Naive thymus-derived CD4-positive, alpha-beta T cell (primary cell): ENCODE data around the gene LACC1. TPM values are rescaled to one million over a fixed set of nuclear protein-coding genes. Genes with fewer than 3 reads are reported as not detected.

ENCODE experiments used
- ATAC-seq: fragments of 150-1000 bp; cut with Tn5 transposase; 2 replicates; pipeline ENCODE4 v1.10.0; 2021; ENCODE audit warnings: mild to moderate bottlenecking, moderate library complexity
- CTCF ChIA-PET: fragments of 350-600 bp; sonication (Branson Sonifier 250); formaldehyde crosslinking; loops from one replicate; lab custom pipeline; 2021; ENCODE audit warnings: antibody characterized with exemption; lab: Charles Lee
- POLR2A ChIA-PET: fragments of 350-600 bp; sonication (Branson Sonifier 250); formaldehyde crosslinking; loops from one replicate; lab custom pipeline; 2021; ENCODE audit warnings: antibody characterized with exemption, inconsistent platforms; lab: Charles Lee
- DNase-seq, 9 donors: peaks; one replicate each; pipeline versions ENCODE4 v3.0.0 to v3.0.0-alpha.2; 2020 to 2022; ENCODE audit warnings: mixed read lengths in 1 of 9
- H3K27ac ChIP-seq: one replicate; pipeline ENCODE4 v1.7.0; 2013; ENCODE audit warnings: mild to moderate bottlenecking, low read depth, low read length, moderate library complexity
- H3K27me3 ChIP-seq, 2 donors: one replicate each; pipeline ENCODE4 v1.7.0; 2013; ENCODE audit warnings: low read length in 2 of 2, mild to moderate bottlenecking in 2 of 2, moderate library complexity in 2 of 2; ENCODE audit not compliant: control insufficient read depth in 2 of 2, insufficient read depth in 2 of 2
- H3K36me3 ChIP-seq, 3 experiments: 1 replicate in 2 of 3; 2 replicates in 1 of 3; pipeline ENCODE4 v1.7.0; 2013; ENCODE audit warnings: low read length in 3 of 3, mild to moderate bottlenecking in 3 of 3, moderate library complexity in 1 of 3; ENCODE audit not compliant: insufficient read depth in 3 of 3, control insufficient read depth in 2 of 3
- H3K4me1 ChIP-seq, 2 donors: one replicate each; pipeline ENCODE4 v1.7.0; 2013; ENCODE audit warnings: low read length in 2 of 2, mild to moderate bottlenecking in 2 of 2, moderate library complexity in 1 of 2; ENCODE audit not compliant: control insufficient read depth in 2 of 2, insufficient read depth in 2 of 2
- H3K4me3 ChIP-seq: 2 replicates; pipeline ENCODE4 v1.7.0; 2013; ENCODE audit warnings: mild to moderate bottlenecking, low read length
- H3K9me3 ChIP-seq, 3 experiments: 1 replicate in 2 of 3; 2 replicates in 1 of 3; pipeline ENCODE4 v1.7.0; 2013; ENCODE audit warnings: low read length in 3 of 3; ENCODE audit not compliant: control insufficient read depth in 2 of 3
- H3K27ac Mint-ChIP-seq, 9 donors: one replicate each; pipeline ENCODE4 v1.8.0; 2020 to 2022; ENCODE audit warnings: mixed read lengths in 9 of 9, mild to moderate bottlenecking in 8 of 9, moderate library complexity in 5 of 9, inconsistent platforms in 2 of 9
- H3K27me3 Mint-ChIP-seq, 5 donors: one replicate each; pipeline ENCODE4 v1.8.0; 2021 to 2022; ENCODE audit warnings: mixed read lengths in 5 of 5, mild to moderate bottlenecking in 1 of 5
- H3K36me3 Mint-ChIP-seq, 5 donors: one replicate each; pipeline ENCODE4 v1.8.0; 2020 to 2022; ENCODE audit warnings: mixed read lengths in 5 of 5, mild to moderate bottlenecking in 3 of 5, inconsistent platforms in 1 of 5
- H3K4me1 Mint-ChIP-seq, 7 donors: one replicate each; pipeline ENCODE4 v1.8.0; 2020 to 2022; ENCODE audit warnings: mixed read lengths in 7 of 7, mild to moderate bottlenecking in 3 of 7, inconsistent platforms in 1 of 7
- H3K4me3 Mint-ChIP-seq, 10 donors: one replicate each; pipeline ENCODE4 v1.8.0; 2020 to 2022; ENCODE audit warnings: mild to moderate bottlenecking in 10 of 10, mixed read lengths in 10 of 10, moderate library complexity in 6 of 10, inconsistent platforms in 2 of 10
- H3K9me3 Mint-ChIP-seq, 11 donors: one replicate each; pipeline ENCODE4 v1.8.0; 2020 to 2022; ENCODE audit warnings: mixed read lengths in 11 of 11, mild to moderate bottlenecking in 4 of 11, inconsistent platforms in 1 of 11, moderate library complexity in 1 of 11
- intact Hi-C, 2 donors: fragments of 100-400 bp; cut with micrococcal nuclease; formaldehyde crosslinking; loops; one replicate each; pipeline ENCODE4 v1.15.1; 2023
- polyA plus RNA-seq, 2 donors: library from polyadenylated mRNA; unstranded; fragments of 300-500 nt; fragmentation: Illumina TruSeq; gene quantifications; one replicate each; pipeline ENCODE4 v1.2.3, GENCODE V29; 2021
- total RNA-seq, 6 experiments: library from RNA in 5 of 6; stranded (reverse) in 5 of 6; gene quantifications; 1 replicate in 5 of 6; 2 replicates in 1 of 6; pipeline ENCODE4 v1.2.3 and lab custom pipeline; 2021 to 2026

Gene LACC1
- total and polyA plus RNA-seq, 7 experiments from 2014 or later: 0.65 to 5.3 (median 2.8) TPM; not detected in 1

- ATAC-seq (no peak), DNase-seq (no peak)
- CTCF ChIA-PET: no interaction called here
- Mint-ChIP-seq H3K27me3 (peaks cover 9 to 32% (median 23%) of the 10 kb centered on the region in 5 donors), H3K4me3 (no peak overlapping the region), H3K27ac (no peak overlapping the region), H3K4me1 (no peaks in the 10 kb centered on the region), H3K9me3 (peaks cover 0 to 2% (median 0%) of the 10 kb centered on the region in 11 donors), H3K36me3 (no peaks in the 10 kb centered on the region)
- H3K9me3 ChIP-seq: no peaks in the 10 kb centered on the region
- no peaks in the 10 kb centered on the region for H3K36me3 ChIP-seq
- no peaks in the 10 kb centered on the region for H3K27me3 ChIP-seq
- no peaks in the 10 kb centered on the region for H3K4me1 ChIP-seq
- H3K27ac ChIP-seq: no peak overlapping the region
- H3K4me3 ChIP-seq: no peak overlapping the region
- intact Hi-C loops: loop anchor here in 1 of 2 donors (10.0 kb wide), 1 partner anchor 51 kb away; no protein-coding TSS in a partner anchor
- POLR2A ChIA-PET: no interaction called here
These were observed 53.7 kb downstream of the LACC1 start for GRCh38 chr13:43933378-43933777.

DNA sequence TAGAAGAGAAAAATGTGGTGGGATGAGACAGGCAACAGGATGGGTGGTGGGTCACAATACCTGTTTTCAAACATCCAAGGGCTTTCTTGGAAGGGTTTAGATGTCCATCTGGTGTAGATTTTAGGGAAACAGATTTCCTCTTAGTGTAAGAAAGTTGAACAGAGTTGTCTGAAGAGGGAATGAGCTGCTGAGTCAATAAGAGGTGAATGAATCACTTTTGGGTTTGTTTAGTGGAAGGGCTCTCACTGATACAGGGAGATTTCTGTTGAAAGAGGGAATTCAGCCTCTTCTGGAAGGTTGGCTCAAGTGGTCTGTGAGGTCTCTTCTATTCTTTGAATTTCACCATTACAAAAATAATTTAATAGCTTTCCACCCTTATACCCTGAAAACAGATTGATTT is 54.6 kb downstream of the LACC1 start:
- ChIA-PET POLR2A (no interaction called here), CTCF (no interaction called here)
- DNase-seq (no peak), ATAC-seq (no peak)
- Histone ChIP-seq H3K27ac (no peak overlapping the region), H3K4me3 (no peak overlapping the region), H3K36me3 (no peaks in the 10 kb centered on the region), H3K9me3 (no peaks in the 10 kb centered on the region), H3K27me3 (no peaks in the 10 kb centered on the region), H3K4me1 (no peaks in the 10 kb centered on the region)
- no peak overlapping the region for H3K27ac Mint-ChIP-seq
- H3K9me3 Mint-ChIP-seq: peaks cover 0 to 2% (median 0%) of the 10 kb centered on the region in 11 donors
- intact Hi-C loops: loop anchor here in 1 of 2 donors (10.0 kb wide), 1 partner anchor 51 kb away; no protein-coding TSS in a partner anchor
- H3K27me3 Mint-ChIP-seq: peaks cover 8 to 27% (median 23%) of the 10 kb centered on the region in 5 donors
- H3K36me3 Mint-ChIP-seq: no peaks in the 10 kb centered on the region
- no peak overlapping the region for H3K4me3 Mint-ChIP-seq
- H3K4me1 Mint-ChIP-seq: no peaks in the 10 kb centered on the region

DNA sequence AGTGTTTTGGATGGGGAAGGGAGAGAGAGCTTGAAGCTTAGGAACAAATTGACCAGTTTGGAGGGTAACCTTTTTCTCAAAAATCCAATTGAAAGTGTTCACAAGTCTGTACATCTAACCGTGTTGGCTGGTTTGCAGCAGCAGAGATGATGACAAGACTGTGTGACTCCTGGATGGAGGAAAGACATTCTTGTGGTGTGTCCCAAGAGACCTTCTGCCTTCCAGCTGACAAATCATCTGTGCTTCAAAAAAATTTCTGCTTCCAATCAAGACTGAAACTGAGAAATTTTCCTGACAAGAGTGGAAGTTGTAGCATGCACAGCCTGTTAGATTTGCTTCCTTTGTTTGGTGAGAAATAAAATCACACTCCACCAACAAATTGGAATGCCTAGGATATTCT is 56.2 kb downstream of the LACC1 start:
- peaks cover 0 to 2% (median 0%) of the 10 kb centered on the region in 11 donors for H3K9me3 Mint-ChIP-seq
- no peaks in the 10 kb centered on the region for H3K27me3 ChIP-seq
- no peak overlapping the region for H3K27ac Mint-ChIP-seq
- CTCF ChIA-PET: no interaction called here
- peaks cover 0 to 21% (median 13%) of the 10 kb centered on the region in 5 donors for H3K27me3 Mint-ChIP-seq
- DNase-seq (no peak), ATAC-seq (no peak)
- H3K4me3 Mint-ChIP-seq: no peak overlapping the region
- no peaks in the 10 kb centered on the region for H3K4me1 ChIP-seq
- H3K27ac ChIP-seq: no peak overlapping the region
- no peaks in the 10 kb centered on the region for H3K4me1 Mint-ChIP-seq
- no peaks in the 10 kb centered on the region for H3K36me3 Mint-ChIP-seq
- intact Hi-C loops: loop anchor here in 1 of 2 donors (10.0 kb wide), 1 partner anchor 49 kb away; no protein-coding TSS in a partner anchor
- H3K4me3 ChIP-seq: no peak overlapping the region
- H3K36me3 ChIP-seq: no peaks in the 10 kb centered on the region
- no peaks in the 10 kb centered on the region for H3K9me3 ChIP-seq
- POLR2A ChIA-PET: no interaction called here

DNA sequence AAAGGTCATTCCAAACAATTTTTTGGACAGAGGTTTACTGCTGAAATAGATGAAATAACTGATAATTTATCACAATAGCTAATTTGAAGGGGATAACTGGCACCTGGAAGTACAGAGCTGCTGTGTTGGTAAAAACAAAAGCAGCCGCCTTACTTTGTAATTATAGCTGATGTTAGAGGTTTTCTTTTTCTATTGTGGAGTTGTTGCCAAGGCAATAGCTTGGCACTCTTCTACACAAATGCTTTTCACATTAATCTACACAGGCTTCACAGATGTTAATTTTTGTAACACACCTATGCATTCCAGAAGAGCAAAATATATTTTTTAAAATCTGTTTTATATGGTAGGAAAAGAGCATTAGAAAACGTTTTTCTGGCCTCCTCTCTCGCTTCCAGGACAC is 56.9 kb downstream of the LACC1 start:
- Mint-ChIP-seq H3K27ac (no peak overlapping the region), H3K36me3 (no peaks in the 10 kb centered on the region), H3K4me3 (no peak overlapping the region), H3K4me1 (no peaks in the 10 kb centered on the region), H3K9me3 (no peaks in the 10 kb centered on the region), H3K27me3 (peaks cover 2 to 19% (median 14%) of the 10 kb centered on the region in 5 donors)
- Histone ChIP-seq H3K4me1 (no peaks in the 10 kb centered on the region), H3K27ac (no peak overlapping the region), H3K27me3 (no peaks in the 10 kb centered on the region), H3K9me3 (no peaks in the 10 kb centered on the region), H3K36me3 (no peaks in the 10 kb centered on the region), H3K4me3 (no peak overlapping the region)
- DNase-seq: no peak
- intact Hi-C loops: loop anchor here in 1 of 2 donors (10.0 kb wide), 1 partner anchor 48 kb away; no protein-coding TSS in a partner anchor
- CTCF ChIA-PET: no interaction called here
- ATAC-seq: no peak
- POLR2A ChIA-PET: no interaction called here

- no peak for DNase-seq
- H3K4me3 Mint-ChIP-seq: no peak overlapping the region
- Histone ChIP-seq H3K27ac (no peak overlapping the region), H3K27me3 (no peaks in the 10 kb centered on the region), H3K4me3 (no peak overlapping the region), H3K4me1 (no peaks in the 10 kb centered on the region), H3K36me3 (no peaks in the 10 kb centered on the region), H3K9me3 (no peaks in the 10 kb centered on the region)
- no peaks in the 10 kb centered on the region for H3K4me1 Mint-ChIP-seq
- peaks cover 7 to 27% (median 14%) of the 10 kb centered on the region in 5 donors for H3K27me3 Mint-ChIP-seq
- no peaks in the 10 kb centered on the region for H3K36me3 Mint-ChIP-seq
- POLR2A ChIA-PET: no interaction called here
- H3K27ac Mint-ChIP-seq: no peak overlapping the region
- no peak for ATAC-seq
- intact Hi-C loops: loop anchor here in 1 of 2 donors (10.0 kb wide), 1 partner anchor 47 kb away; no protein-coding TSS in a partner anchor
- H3K9me3 Mint-ChIP-seq: no peaks in the 10 kb centered on the region
- CTCF ChIA-PET: no interaction called here
These were observed 58.1 kb downstream of the LACC1 start for GRCh38 chr13:43937839-43938238.

GRCh38 chr13:43938449-43938848 is 58.7 kb downstream of the LACC1 start:
- intact Hi-C loops: loop anchor here in 1 of 2 donors (10.0 kb wide), 1 partner anchor 46 kb away; no protein-coding TSS in a partner anchor
- H3K4me1 Mint-ChIP-seq: no peaks in the 10 kb centered on the region
- no peaks in the 10 kb centered on the region for H3K9me3 ChIP-seq
- no peak overlapping the region for H3K27ac ChIP-seq
- CTCF ChIA-PET: no interaction called here
- H3K27me3 Mint-ChIP-seq: peaks cover 4 to 27% (median 10%) of the 10 kb centered on the region in 5 donors
- ATAC-seq (no peak), DNase-seq (no peak)
- no peaks in the 10 kb centered on the region for H3K36me3 ChIP-seq
- POLR2A ChIA-PET: no interaction called here
- H3K27me3 ChIP-seq: no peaks in the 10 kb centered on the region
- no peak overlapping the region for H3K4me3 Mint-ChIP-seq
- H3K4me1 ChIP-seq: no peaks in the 10 kb centered on the region
- H3K4me3 ChIP-seq: no peak overlapping the region
- no peaks in the 10 kb centered on the region for H3K36me3 Mint-ChIP-seq
- no peak overlapping the region for H3K27ac Mint-ChIP-seq
- H3K9me3 Mint-ChIP-seq: no peaks in the 10 kb centered on the region

DNA sequence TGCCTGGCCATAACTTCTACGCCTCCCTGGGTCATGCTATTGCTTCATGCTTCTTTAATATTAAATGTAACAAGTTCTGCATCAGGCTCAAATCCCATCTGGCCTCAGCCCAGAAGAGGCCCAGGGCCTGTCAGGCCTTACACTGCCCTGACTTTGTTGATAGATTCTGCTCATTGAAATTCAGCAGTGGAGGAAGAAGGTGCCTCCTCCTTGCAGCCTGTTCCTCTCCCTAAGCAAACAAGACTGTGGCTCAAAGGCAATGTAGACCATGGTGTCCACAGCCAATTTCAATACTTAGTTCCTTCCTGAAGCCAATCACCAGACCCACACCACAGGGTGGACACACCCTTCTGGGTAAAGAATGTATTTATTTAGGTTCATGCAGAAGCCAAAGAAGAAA is 59.4 kb downstream of the LACC1 start:
- Histone ChIP-seq H3K27ac (no peak overlapping the region), H3K4me3 (no peak overlapping the region), H3K27me3 (no peaks in the 10 kb centered on the region), H3K36me3 (no peaks in the 10 kb centered on the region), H3K4me1 (no peaks in the 10 kb centered on the region), H3K9me3 (no peaks in the 10 kb centered on the region)
- Mint-ChIP-seq H3K4me1 (no peaks in the 10 kb centered on the region), H3K27ac (no peak overlapping the region), H3K27me3 (peaks cover 6 to 24% (median 7%) of the 10 kb centered on the region in 5 donors), H3K4me3 (no peak overlapping the region), H3K36me3 (no peaks in the 10 kb centered on the region), H3K9me3 (no peaks in the 10 kb centered on the region)
- ChIA-PET CTCF (no interaction called here), POLR2A (no interaction called here)
- DNase-seq (no peak), ATAC-seq (no peak)
- intact Hi-C loops: loop anchor here in 1 of 2 donors (10.0 kb wide), 1 partner anchor 46 kb away; no protein-coding TSS in a partner anchor
